ENCODE measurements around the gene CDNF.

DNA sequence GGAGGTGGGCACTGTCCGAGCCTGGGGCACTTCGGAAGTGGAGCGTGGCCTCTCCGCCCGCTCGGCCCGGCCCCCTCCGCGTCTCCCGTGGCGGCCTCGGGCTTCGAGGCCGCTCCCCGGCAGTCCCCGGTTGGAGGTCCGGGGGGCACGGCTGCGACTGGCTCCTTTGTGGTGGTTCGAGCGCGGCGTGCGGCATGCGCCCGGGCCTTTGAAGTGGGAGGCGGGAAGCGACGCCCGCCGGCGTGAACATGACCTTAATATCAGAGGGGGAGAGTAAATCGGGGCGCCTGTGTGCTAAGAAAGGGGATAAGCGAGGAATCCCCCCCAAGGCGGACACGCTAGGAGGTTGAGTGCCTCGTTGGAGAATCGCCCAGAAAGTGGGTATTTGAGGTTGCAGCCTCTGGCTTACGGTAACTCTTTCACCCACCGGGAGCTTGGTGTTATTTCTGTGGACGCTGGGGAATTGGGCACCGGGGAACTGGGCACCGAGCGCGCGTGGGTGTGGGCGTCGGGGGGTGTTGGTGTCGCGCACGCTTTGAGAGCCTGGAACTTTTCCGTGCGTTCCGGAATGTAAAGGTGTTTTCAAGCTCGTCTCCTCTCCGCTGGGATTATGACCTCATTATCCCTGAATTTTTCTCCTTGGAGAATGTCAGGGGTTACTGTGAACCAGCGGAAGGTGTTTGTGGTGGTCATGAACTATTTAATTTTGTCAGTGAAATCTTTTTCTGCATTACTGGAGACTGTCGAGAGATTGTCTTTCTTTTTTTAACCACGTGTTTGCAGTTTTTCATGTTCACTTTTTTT lies 41.5 kb upstream of the CDNF start:
- TF ChIP-seq, protein P1, sequence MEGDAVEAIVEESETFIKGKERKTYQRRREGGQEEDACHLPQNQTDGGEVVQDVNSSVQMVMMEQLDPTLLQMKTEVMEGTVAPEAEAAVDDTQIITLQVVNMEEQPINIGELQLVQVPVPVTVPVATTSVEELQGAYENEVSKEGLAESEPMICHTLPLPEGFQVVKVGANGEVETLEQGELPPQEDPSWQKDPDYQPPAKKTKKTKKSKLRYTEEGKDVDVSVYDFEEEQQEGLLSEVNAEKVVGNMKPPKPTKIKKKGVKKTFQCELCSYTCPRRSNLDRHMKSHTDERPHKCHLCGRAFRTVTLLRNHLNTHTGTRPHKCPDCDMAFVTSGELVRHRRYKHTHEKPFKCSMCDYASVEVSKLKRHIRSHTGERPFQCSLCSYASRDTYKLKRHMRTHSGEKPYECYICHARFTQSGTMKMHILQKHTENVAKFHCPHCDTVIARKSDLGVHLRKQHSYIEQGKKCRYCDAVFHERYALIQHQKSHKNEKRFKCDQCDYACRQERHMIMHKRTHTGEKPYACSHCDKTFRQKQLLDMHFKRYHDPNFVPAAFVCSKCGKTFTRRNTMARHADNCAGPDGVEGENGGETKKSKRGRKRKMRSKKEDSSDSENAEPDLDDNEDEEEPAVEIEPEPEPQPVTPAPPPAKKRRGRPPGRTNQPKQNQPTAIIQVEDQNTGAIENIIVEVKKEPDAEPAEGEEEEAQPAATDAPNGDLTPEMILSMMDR (optimal IDR thresholded peaks at IDR 0.05 in 1 of 3, IDR thresholded peaks at IDR 0.05 in 1 of 3, conservative IDR thresholded peaks at IDR 0.05 in 1 of 3; ENCODE audit: extremely low read depth in 1 of 3, insufficient read depth in 2 of 3, low read length in 3 of 3) = no peak
- TF ChIP-seq EZH2 (IDR thresholded peaks at IDR 0.05; ENCODE audit: low read length) = no peak
